Measurements from ENCODE around the gene FBP2.
"Not testable (repeated sequence)": the region's sequence is repeated elsewhere in the genome, so short reads cannot be mapped to it uniquely, and the experiment has no call there.

DNA sequence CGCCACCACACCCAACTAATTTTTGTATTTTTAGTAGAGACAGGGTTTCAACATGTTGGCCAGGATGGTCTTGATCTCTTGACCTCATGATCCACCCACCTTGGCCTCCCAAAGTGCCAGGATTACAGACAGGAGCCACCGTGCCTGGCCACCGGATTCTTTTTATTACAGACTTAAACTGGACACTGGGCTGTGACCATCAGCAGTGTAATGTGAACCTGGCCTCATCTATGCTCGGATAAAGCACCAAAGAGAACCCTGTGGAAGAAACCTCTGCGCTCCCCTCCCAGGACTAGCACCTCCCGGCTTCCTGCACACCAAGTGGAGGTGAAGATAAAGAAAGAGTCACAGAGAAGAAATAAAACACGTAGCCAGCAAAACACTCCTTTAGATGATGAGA is 941 bp downstream of the FBP2 start:
- TF ChIP-seq, protein P1, sequence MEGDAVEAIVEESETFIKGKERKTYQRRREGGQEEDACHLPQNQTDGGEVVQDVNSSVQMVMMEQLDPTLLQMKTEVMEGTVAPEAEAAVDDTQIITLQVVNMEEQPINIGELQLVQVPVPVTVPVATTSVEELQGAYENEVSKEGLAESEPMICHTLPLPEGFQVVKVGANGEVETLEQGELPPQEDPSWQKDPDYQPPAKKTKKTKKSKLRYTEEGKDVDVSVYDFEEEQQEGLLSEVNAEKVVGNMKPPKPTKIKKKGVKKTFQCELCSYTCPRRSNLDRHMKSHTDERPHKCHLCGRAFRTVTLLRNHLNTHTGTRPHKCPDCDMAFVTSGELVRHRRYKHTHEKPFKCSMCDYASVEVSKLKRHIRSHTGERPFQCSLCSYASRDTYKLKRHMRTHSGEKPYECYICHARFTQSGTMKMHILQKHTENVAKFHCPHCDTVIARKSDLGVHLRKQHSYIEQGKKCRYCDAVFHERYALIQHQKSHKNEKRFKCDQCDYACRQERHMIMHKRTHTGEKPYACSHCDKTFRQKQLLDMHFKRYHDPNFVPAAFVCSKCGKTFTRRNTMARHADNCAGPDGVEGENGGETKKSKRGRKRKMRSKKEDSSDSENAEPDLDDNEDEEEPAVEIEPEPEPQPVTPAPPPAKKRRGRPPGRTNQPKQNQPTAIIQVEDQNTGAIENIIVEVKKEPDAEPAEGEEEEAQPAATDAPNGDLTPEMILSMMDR (IDR thresholded peaks at IDR 0.05; ENCODE audit: low read depth, low read length): not testable (repeated sequence)
- TF ChIP-seq EZH2phosphoT487 (IDR thresholded peaks at IDR 0.05; ENCODE audit: low read depth): not testable (repeated sequence)

All from OCI-LY3 (cell line).